Measurements from ENCODE around the gene LIMCH1. TPM values are rescaled to one million over a fixed set of nuclear protein-coding genes. Genes with fewer than 3 reads are reported as not detected.

The LIMCH1 gene
- total RNA-seq, 1 donor from 2014 or later = 7.1 TPM

DNA sequence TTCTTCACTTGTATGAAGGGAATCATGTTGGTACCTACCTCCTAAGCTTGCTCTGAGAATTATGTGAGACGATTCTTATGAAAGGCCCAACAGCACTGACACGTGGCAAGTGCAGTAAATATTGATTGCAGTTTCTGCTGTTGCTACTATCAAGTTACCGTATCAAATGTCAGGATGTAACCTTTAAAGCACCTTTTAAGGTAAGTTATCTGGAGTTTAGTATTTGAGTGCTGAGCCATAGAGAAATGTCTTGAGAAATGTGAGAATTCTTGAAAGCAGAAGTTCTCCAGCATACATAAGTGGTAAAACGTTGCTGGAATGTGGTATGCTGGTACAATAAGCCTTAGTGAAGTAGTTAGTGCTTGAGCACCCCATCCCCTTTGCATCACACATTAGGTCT lies 120.2 kb downstream of the LIMCH1 start:
- DNase-seq (ENCODE audit: low read depth) = no peak
- H3K9me3 Mint-ChIP-seq (ENCODE audit: unreplicated experiment) = no peaks in the 10 kb centered on the region
- no peak overlapping the region for H2AFZ ChIP-seq (ENCODE audit: low read depth, low read length)
- H3K4me3 ChIP-seq (ENCODE audit: insufficient read depth, low read depth, low read length) = no peak overlapping the region
- no peaks in the 10 kb centered on the region for H3K4me1 ChIP-seq (ENCODE audit: insufficient read depth, low read length)
- no peaks in the 10 kb centered on the region for H4K20me1 ChIP-seq (ENCODE audit: insufficient read depth, low read length)
- H3K4me3 Mint-ChIP-seq (ENCODE audit: unreplicated experiment) = no peak overlapping the region
- H3K9ac ChIP-seq (ENCODE audit: low read length) = no peak overlapping the region
- no peaks in the 10 kb centered on the region for H3K79me2 ChIP-seq (ENCODE audit: insufficient read depth, low read length)
- no peak for TF ChIP-seq EZH2 (IDR thresholded peaks at IDR 0.05; ENCODE audit: insufficient read depth, low read length)
- TF ChIP-seq, protein P1, sequence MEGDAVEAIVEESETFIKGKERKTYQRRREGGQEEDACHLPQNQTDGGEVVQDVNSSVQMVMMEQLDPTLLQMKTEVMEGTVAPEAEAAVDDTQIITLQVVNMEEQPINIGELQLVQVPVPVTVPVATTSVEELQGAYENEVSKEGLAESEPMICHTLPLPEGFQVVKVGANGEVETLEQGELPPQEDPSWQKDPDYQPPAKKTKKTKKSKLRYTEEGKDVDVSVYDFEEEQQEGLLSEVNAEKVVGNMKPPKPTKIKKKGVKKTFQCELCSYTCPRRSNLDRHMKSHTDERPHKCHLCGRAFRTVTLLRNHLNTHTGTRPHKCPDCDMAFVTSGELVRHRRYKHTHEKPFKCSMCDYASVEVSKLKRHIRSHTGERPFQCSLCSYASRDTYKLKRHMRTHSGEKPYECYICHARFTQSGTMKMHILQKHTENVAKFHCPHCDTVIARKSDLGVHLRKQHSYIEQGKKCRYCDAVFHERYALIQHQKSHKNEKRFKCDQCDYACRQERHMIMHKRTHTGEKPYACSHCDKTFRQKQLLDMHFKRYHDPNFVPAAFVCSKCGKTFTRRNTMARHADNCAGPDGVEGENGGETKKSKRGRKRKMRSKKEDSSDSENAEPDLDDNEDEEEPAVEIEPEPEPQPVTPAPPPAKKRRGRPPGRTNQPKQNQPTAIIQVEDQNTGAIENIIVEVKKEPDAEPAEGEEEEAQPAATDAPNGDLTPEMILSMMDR (IDR thresholded peaks at IDR 0.05; ENCODE audit: insufficient read depth, low read depth, low read length) = no peak
- H3K27ac Mint-ChIP-seq (ENCODE audit: unreplicated experiment) = no peak overlapping the region
- H3K27me3 ChIP-seq (ENCODE audit: insufficient read depth, low read length) = no peaks in the 10 kb centered on the region
- H3K36me3 ChIP-seq (ENCODE audit: insufficient read depth, low read length) = no peaks in the 10 kb centered on the region
- FAIRE-seq = no peak
- H3K36me3 Mint-ChIP-seq (ENCODE audit: low read depth, unreplicated experiment) = no peaks in the 10 kb centered on the region
- H3K4me2 ChIP-seq (ENCODE audit: low read length) = no peak overlapping the region
- no peaks in the 10 kb centered on the region for H3K27me3 Mint-ChIP-seq (ENCODE audit: low read depth, unreplicated experiment)
- no peak overlapping the region for H3K27ac ChIP-seq (ENCODE audit: low read depth, low read length)
- peaks cover 37% of the 10 kb centered on the region for H3K4me1 Mint-ChIP-seq (ENCODE audit: low read depth, unreplicated experiment)
- H3K9me3 ChIP-seq (ENCODE audit: insufficient read depth, low read depth, low read length) = no peaks in the 10 kb centered on the region

DNA sequence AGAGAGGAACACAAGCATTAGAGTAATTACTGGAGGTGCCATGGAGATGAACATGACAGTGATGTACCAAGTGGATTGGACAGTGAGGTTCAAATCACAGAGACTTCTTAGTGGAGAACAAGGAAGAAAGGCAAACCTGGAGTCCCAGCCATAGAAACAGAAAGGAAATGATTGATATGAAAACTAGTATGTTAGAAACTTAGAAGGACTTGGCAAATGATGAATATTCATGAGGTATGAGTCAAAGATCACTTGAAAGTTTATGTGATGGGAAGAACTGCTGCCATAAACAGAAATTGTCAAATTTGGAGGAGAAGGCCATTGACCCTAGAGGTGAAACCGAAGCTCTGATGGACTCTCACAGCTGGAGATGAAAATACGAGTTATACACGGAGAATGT lies 122.4 kb downstream of the LIMCH1 start:
- no peaks in the 10 kb centered on the region for H3K9me3 Mint-ChIP-seq (ENCODE audit: unreplicated experiment)
- no peaks in the 10 kb centered on the region for H3K36me3 ChIP-seq (ENCODE audit: insufficient read depth, low read length)
- no peaks in the 10 kb centered on the region for H4K20me1 ChIP-seq (ENCODE audit: insufficient read depth, low read length)
- H3K4me3 ChIP-seq (ENCODE audit: insufficient read depth, low read depth, low read length) = no peak overlapping the region
- no peaks in the 10 kb centered on the region for H3K9me3 ChIP-seq (ENCODE audit: insufficient read depth, low read depth, low read length)
- H3K4me2 ChIP-seq (ENCODE audit: low read length) = no peak overlapping the region
- no peak for TF ChIP-seq EZH2 (IDR thresholded peaks at IDR 0.05; ENCODE audit: insufficient read depth, low read length)
- TF ChIP-seq, protein P1 (IDR thresholded peaks at IDR 0.05; ENCODE audit: insufficient read depth, low read depth, low read length) = no peak
- no peaks in the 10 kb centered on the region for H3K4me1 ChIP-seq (ENCODE audit: insufficient read depth, low read length)
- DNase-seq (ENCODE audit: low read depth) = no peak
- no peak overlapping the region for H3K27ac Mint-ChIP-seq (ENCODE audit: unreplicated experiment)
- H3K4me1 Mint-ChIP-seq (ENCODE audit: low read depth, unreplicated experiment) = peaks cover 25% of the 10 kb centered on the region
- H2AFZ ChIP-seq (ENCODE audit: low read depth, low read length) = no peak overlapping the region
- no peak overlapping the region for H3K4me3 Mint-ChIP-seq (ENCODE audit: unreplicated experiment)
- H3K9ac ChIP-seq (ENCODE audit: low read length) = no peak overlapping the region
- FAIRE-seq = no peak
- H3K27me3 Mint-ChIP-seq (ENCODE audit: low read depth, unreplicated experiment) = no peaks in the 10 kb centered on the region
- no peak overlapping the region for H3K27ac ChIP-seq (ENCODE audit: low read depth, low read length)
- H3K36me3 Mint-ChIP-seq (ENCODE audit: low read depth, unreplicated experiment) = no peaks in the 10 kb centered on the region
- H3K27me3 ChIP-seq (ENCODE audit: insufficient read depth, low read length) = no peaks in the 10 kb centered on the region
- no peaks in the 10 kb centered on the region for H3K79me2 ChIP-seq (ENCODE audit: insufficient read depth, low read length)

GRCh38 chr4:41661442-41662076 lies 123.6 kb downstream of the LIMCH1 start:
- DNase-seq (ENCODE audit: low read depth) = no peak
- Histone ChIP-seq H3K36me3 (ENCODE audit: insufficient read depth, low read length) (no peaks in the 10 kb centered on the region), H3K27me3 (ENCODE audit: insufficient read depth, low read length) (no peaks in the 10 kb centered on the region), H3K4me2 (ENCODE audit: low read length) (no peak overlapping the region), H3K79me2 (ENCODE audit: insufficient read depth, low read length) (no peaks in the 10 kb centered on the region), H4K20me1 (ENCODE audit: insufficient read depth, low read length) (no peaks in the 10 kb centered on the region), H3K9ac (ENCODE audit: low read length) (no peak overlapping the region), H3K9me3 (ENCODE audit: insufficient read depth, low read depth, low read length) (no peaks in the 10 kb centered on the region), H3K4me3 (ENCODE audit: insufficient read depth, low read depth, low read length) (no peak overlapping the region), H3K27ac (ENCODE audit: low read depth, low read length) (no peak overlapping the region), H3K4me1 (ENCODE audit: insufficient read depth, low read length) (no peaks in the 10 kb centered on the region), H2AFZ (ENCODE audit: low read depth, low read length) (no peak overlapping the region)
- H3K27ac Mint-ChIP-seq (ENCODE audit: unreplicated experiment) = no peak overlapping the region
- peaks cover 18% of the 10 kb centered on the region for H3K4me1 Mint-ChIP-seq (ENCODE audit: low read depth, unreplicated experiment)
- TF ChIP-seq EZH2 (IDR thresholded peaks at IDR 0.05; ENCODE audit: insufficient read depth, low read length) = no peak
- TF ChIP-seq, protein P1 (IDR thresholded peaks at IDR 0.05; ENCODE audit: insufficient read depth, low read depth, low read length) = peak; percentile 99
- H3K4me3 Mint-ChIP-seq (ENCODE audit: unreplicated experiment) = no peak overlapping the region
- FAIRE-seq = peak; percentile 78
- H3K27me3 Mint-ChIP-seq (ENCODE audit: low read depth, unreplicated experiment) = no peaks in the 10 kb centered on the region
- H3K36me3 Mint-ChIP-seq (ENCODE audit: low read depth, unreplicated experiment) = no peaks in the 10 kb centered on the region
- no peaks in the 10 kb centered on the region for H3K9me3 Mint-ChIP-seq (ENCODE audit: unreplicated experiment)
